HG03460 (cell line): ENCODE data around the gene OSBPL2.

Source experiments
- ATAC-seq: cut with Tn5 transposase; IDR thresholded peaks from one replicate; pipeline ENCODE4 v1.9.1; 2021; ENCODE audit not compliant: unreplicated experiment

Gene OSBPL2

GRCh38 chr20:62334881-62335280 lies 96.6 kb downstream of the OSBPL2 start:
- no peak for ATAC-seq

GRCh38 chr20:62335532-62335931 lies 97.2 kb downstream of the OSBPL2 start:
- no peak for ATAC-seq

- no peak for ATAC-seq
Measured at GRCh38 chr20:62336329-62336728, 98.0 kb downstream of the OSBPL2 start.

GRCh38 chr20:62336775-62337557 lies 98.6 kb downstream of the OSBPL2 start:
- ATAC-seq: no peak

- ATAC-seq: no peak
Measured at GRCh38 chr20:62337558-62338293, 99.4 kb downstream of the OSBPL2 start.

GRCh38 chr20:62338294-62338620 lies 99.9 kb downstream of the OSBPL2 start:
- no peak for ATAC-seq

- peak; percentile 64 for ATAC-seq
Measured at GRCh38 chr20:62339647-62340062, 101.3 kb downstream of the OSBPL2 start.

GRCh38 chr20:62342910-62343309 lies 104.6 kb downstream of the OSBPL2 start:
- no peak for ATAC-seq

- no peak for ATAC-seq
Measured at GRCh38 chr20:62344092-62344491, 105.8 kb downstream of the OSBPL2 start.

- ATAC-seq: no peak
Measured at GRCh38 chr20:62344782-62345181, 106.5 kb downstream of the OSBPL2 start.
